GM19397 (cell line): ENCODE measurements around the gene ASPG.

Source experiments
- ATAC-seq: cut with Tn5 transposase; IDR thresholded peaks from one replicate; pipeline ENCODE4 v1.9.1; 2021; ENCODE audit warnings: mild to moderate bottlenecking, moderate library complexity; ENCODE audit not compliant: unreplicated experiment

Gene ASPG

DNA sequence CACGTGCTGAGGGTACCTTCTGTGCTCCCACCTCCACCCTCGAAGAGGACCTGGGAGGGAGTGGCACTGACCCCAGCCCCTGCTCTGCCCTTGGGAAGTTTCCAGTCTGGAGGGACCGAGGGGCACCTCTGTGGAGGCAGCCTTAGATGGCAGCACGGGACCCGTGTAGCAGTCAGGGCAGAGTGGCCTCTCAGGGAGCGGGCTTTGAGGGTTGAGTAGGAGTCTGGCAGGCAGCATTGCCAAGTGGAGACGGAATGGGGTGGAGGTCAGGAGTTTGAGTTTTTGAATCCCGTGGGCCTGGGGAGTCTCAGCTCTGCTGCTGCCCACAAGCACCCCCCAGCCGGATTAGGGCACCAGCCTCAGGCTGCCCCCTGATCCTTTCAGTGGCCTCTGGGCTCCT lies 74.5 kb downstream of the ASPG start:
- no peak for ATAC-seq

GRCh38 chr14:104161602-104162367 lies 76.3 kb downstream of the ASPG start:
- ATAC-seq: no peak

GRCh38 chr14:104162495-104162894 lies 77.0 kb downstream of the ASPG start:
- ATAC-seq: no peak

GRCh38 chr14:104163541-104163940 lies 78.0 kb downstream of the ASPG start:
- ATAC-seq: no peak

GRCh38 chr14:104164041-104164440 lies 78.5 kb downstream of the ASPG start:
- ATAC-seq: no peak

- no peak for ATAC-seq
Measured at GRCh38 chr14:104164512-104164911, 79.0 kb downstream of the ASPG start.
